Skin of body (tissue), 2 donors: Measurements from ENCODE around the gene ITPKB. TPM values are rescaled to one million over a fixed set of nuclear protein-coding genes. Genes with fewer than 3 reads are reported as not detected.
"Not testable (repeated sequence)": the region's sequence is repeated elsewhere in the genome, so short reads cannot be mapped to it uniquely, and the experiment has no call there.

Experiments used
- DNase-seq: peaks from one replicate; lab custom pipeline; 2025; lab: John Stamatoyannopoulos, UW
- total RNA-seq: library from RNA; depleted of rRNA; stranded (reverse); fragments of >200 nt; gene quantifications from one replicate; pipeline ENCODE4 v1.2.3, GENCODE V29; 2014

ITPKB gene
- total RNA-seq, 1 donor from 2014 or later, result 30.1 TPM

DNA sequence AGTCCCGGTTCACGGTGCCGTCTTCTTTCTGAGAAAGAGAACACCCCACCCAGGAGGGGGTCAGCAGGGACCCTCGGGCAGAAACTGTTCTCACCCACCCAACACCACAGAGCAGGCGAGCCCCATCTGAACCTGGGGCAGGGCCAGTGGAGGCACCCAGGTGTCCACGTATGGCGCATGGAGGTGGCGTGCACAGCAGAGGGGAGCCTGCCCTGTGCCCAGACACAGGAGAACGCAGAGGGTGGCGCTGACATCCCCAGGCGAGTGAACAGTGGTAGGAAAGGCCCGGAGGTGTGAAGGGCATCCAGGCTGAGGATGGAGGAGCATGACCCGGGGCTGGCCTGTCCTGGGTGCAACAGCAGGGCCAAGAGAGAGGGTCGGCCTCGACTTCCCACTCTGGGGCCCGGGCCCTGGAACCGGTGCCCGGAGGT lies 99.4 kb downstream of the ITPKB start:
- no peak for DNase-seq

DNA sequence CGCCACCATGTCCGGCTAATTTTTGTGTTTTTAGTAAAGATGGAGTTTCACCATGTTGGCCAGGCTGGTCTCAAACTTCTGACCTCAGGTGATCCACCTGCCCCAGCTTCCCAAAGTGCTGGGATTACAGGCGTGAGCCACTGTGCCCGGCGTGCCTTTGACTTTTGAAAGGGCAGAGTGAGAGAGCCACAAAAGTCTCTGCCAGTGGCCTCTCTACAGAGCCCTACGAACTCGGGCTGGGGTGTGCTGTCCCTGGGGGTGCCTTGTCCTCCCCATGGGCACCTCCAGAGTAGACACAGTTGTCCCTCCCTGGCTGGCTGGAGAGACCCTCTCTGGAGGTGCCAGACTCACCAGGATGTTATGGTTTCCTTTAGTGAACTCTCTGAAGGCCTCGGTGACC lies 99.9 kb downstream of the ITPKB start:
- not testable (repeated sequence) for DNase-seq

DNA sequence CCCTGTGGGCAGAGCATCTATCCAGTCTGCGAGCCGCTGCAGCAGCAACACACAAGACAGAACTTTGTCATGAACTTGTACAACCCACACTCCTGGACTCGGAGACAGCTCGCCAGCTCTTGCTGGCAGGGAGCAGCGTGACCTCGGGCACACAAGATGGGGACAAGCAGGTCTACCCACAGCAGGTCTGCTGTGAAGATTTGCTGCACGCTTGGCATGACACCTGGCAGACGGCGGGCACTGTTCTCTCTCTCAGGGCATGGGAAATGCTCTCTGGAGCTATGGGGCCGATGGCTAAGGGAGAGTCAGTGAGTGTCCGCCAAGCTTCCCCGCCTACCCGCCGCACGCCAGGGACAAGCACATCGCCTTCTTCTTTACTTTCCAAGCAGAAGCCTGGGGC lies 100.5 kb downstream of the ITPKB start:
- no peak for DNase-seq

DNA sequence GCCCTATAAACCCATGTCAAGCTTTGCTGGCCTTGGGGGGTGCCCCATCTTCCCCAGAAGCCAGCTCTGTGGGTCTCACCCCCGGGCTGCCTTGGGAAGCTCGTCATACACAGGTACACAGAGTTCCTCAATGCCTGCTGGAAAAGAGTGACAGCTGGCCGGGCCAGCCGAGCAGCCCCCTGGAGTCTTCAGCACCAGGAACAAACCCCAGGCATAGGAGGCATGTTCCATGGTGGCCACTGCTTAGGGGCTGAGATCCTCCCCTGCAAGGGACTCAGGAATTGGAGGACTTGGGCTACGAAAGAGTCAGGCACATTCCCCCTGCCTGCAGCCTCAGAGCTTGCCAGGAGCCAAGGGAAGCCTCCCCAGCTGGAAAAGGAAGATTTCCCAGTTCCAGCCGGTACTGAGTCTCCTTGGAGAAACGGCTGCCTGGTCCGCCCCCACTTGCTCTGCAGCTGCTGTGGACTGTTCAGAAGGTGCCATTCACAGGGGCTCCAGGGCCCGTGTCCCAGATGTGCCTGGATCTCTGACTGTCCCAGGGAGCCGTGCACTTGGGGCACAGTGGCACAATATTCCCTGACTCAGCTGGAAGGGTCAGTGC lies 101.0 kb downstream of the ITPKB start:
- DNase-seq, result no peak

DNA sequence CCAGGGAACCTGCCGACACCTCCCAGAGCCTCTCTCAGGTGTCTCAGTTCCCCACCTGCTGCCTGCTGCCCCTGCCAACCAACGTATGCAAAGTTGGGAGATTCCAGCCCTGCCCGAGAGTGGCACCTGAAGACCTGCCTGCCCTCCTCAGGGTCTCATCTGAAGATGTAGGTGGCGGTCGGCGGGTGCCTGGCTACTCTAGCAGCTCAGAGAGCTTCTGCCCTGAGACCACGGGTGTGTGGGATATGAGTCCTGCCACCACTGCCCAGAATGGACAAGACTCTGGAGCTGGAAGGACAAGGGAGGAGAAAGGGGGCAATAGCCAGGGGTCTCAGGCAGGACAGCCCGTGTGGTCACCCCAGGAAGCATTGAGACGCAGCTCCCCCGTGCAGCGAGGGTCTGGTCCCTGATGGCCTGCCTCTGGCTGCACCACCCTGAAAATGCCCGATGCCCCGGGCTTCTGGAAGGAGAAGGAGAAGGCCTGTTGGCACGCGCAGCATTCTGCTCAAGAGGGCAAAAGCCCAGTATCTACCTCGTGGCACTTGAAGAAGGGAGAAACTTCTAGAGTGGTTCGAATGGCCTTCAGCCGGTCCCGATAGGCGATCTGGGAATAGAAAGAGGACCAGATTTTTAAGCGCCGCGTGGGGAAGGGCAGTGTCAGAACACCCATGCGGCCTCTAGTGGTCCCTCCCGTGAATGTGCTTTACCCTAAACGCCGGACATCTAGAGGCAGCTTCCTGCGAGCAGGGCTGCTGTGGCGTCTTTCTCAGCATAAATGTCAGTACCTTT lies 101.7 kb downstream of the ITPKB start:
- DNase-seq, result no peak

DNA sequence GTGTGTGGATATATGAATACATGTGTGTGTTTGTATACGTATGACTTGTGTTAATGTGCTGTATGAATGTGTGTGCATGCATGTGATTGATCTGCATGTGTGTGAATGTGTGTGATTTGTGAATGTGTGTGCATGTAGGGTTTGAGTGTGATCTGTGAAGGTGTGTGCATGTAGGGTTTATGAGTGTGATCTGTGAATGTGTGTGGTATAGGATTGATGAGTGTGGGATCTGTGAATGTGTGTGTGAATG lies 102.3 kb downstream of the ITPKB start:
- DNase-seq, result no peak

DNA sequence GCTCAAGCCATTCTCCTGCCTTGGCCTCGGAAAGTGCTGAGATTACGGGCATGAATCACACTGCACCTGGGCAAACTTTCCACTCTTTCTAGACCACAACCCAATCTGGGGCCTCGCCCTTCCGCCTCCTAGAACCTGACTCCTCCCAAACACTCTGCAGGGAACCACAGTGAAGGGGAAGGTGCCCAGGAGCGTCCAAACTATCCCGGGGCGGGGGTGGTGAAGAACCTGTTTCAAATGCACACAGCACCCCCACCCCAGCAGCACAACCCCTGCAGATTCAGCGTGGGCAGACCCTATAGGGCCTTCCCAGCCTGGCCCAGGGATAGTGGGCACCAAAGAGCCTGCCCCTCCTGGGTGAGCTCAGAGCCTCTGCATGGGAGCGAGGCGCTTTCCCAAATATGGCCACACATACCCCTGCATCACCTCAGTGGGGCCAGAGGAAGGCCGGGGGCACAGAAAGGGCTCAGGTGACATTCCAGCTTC lies 103.6 kb downstream of the ITPKB start:
- DNase-seq, result no peak

DNA sequence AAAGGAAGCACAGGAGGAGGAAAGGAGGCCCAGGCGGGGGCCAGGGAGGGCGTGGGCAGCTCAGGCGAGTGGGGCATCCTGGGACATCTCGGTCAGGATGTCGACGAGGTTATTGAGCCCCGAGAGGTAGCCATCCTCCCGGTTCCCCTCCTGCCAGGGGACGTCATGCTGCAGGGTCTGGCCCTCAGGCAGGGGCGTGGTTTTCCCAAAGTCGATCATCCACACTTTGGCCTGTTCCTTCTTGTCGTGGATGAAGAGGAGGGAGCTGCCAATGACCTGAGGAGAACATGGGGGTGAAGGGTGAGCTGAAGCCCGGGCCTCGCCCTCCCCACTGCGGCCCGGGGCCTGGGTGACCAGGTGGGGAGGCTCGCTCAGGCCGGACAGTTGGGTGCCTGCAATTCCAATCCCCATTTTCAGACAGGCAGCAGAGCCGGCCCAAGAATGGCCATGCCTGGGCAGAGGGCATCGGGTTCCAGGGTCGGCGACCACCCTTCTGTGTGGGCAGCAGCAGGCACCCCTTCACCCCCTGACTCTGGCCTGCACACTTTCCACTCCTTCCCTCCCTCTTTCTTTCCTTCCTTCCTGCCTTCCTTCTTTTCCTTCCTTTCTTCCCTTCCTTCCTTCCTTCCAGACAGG lies 104.4 kb downstream of the ITPKB start:
- no peak for DNase-seq

DNA sequence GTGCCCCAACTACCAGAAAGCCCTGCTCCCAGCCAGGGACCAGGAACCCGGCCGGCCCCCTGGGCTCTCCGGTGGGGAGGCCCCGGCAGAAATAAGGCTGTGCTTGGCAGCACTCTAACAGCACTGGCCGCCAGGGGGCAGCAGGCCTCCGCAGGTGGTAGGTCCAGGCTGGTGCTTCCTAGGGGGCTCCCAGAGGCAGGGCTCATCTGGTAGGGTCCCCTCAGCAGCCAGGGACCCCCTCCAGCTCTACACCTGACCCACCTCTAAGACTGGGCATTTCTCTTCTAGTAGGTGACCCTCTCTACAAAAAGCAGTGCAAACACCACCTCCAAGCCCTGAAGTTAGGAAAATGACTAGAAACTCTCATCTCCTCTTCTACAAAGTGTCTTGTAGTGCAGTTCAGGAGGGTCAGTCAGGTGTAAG lies 104.9 kb downstream of the ITPKB start:
- peak; percentile 34 for DNase-seq

DNA sequence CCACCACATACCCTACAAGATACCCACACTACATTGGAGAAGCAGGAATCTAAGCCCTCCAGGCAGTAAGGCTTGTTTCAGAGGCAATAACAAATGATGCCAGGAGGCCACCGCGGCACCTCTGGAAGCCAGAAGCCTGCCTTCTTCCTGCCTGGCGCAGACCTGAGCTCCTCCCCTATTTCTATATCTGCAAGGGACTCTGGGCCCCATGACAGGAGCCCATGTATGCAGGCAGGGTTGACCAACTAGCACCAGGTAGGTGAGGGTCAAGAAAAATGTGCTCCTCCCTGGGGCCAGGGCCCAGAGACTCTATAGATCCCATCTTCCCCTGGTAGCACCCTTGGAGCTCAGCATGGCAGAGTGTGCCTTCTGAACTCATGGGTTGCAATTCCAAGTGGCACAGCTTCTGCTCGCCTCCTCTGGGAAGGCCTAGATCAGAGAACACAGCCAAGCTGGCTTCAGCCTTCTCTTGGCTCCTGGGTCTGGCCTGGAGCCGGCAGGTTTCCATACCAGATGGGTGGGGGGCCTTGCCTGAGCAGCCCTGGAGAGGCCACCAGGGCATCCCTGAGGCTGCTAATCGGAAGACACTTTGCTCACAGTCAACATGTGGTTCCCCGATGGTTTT lies 105.4 kb downstream of the ITPKB start:
- DNase-seq, result no peak

DNA sequence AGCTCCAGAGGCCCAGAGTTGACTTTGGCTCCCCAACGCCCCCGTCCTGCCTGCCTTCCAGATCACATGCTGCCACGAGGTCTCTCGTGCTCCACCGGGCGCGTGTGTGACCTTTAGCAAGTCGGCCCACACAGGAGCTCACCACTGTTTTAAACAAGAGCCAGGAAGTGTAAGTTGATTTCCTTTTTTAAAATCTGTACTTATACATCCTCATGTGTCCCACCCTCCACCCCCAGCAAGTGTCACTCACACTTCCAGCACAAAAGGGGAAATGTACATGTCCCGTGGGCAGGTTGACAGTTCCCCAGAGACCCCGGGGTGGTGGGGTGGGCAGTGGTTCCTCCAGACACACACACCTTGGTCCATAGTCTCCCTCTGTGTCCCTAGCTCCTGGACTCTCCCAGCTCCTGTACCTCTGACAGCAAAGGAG lies 106.1 kb downstream of the ITPKB start:
- DNase-seq, result no peak

DNA sequence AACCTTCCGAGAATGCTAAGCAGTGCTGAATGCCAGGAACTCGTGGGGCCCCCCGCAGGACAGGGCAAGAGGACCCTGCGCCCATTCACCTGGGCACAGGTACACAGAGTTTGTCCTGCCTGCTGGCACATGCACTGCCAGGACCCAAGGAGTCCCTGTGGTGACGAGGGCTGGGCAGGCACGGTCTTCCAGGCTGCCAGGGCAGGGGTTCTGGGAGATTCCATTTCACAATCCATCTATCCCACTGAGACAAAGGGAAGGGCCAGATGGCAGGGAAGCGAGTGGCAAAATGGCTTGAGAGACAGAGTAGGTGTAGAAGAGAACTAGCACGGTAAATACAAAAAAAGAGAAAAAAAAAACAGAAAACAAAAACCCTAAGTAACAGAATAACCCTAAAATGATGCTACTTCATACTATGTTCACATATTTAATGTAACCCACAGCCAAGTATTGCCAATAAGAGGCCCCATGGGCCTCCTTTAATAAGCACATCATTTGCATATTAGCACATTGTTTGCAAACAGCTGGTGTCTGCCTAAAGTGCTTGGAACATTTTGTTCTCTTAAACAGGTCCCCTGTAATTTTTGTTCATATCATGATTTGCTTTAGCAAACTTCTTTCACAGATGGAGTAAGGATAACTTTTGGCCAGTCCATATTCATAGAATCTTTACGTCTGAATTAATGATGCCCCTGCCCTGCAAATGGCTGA lies 106.8 kb downstream of the ITPKB start:
- peak; percentile 22 for DNase-seq

DNA sequence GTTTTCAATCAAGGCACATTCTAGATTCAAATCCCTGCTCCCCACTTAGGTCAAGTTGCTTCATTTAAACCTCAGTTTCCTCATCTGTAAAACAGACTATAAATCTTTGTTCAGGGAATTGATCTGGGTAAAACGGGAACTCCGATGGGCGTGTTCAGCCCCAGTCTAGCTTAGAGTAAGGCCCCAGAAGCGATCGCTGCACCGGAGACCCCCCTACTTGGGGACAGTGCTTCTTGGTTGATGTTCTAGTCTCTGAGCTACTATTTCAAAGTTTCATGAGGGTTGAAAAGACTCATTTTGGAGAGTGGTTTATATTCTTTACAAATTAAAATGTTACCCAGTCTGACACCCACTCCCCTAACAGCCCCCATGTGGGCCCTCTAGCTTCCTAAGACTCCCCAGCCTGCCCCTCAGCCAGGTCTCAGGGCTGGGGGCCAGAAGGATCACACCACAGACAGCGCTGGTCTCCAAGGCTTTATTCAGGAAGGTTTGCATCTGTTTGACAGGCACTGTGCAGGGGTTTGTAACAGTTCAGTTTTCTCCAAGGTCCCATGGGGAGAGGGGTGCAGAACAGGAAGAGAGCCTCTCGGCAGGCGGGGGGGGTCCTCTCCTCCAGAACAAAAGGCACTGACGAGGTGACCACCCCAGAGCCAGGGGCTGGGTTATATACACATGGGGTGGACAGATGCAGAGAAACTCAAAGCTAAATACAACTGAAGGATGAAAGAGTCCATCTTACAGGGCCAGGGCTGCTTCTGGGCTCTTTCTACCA lies 107.7 kb downstream of the ITPKB start:
- no peak for DNase-seq

DNA sequence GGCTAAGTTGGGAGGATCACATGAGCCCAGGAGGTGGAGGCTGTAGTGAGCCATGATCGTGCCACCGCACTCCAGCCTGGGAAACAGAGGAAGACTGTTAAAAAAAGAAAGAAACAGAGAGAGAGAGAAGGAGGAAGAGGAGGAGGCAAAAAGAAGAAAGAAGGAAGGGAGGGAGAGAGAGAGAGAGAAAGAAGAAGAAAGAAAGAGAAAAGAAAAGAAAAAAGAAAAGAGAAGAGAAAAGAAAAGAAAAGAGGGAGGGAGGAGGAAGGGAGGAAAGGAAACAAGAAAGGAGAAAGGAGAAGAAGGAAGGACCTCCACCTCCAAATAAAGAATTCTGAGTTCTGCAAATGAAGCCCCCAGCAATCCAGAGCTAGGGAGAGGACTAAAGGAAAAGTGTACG lies 108.5 kb downstream of the ITPKB start:
- DNase-seq, result no peak

DNA sequence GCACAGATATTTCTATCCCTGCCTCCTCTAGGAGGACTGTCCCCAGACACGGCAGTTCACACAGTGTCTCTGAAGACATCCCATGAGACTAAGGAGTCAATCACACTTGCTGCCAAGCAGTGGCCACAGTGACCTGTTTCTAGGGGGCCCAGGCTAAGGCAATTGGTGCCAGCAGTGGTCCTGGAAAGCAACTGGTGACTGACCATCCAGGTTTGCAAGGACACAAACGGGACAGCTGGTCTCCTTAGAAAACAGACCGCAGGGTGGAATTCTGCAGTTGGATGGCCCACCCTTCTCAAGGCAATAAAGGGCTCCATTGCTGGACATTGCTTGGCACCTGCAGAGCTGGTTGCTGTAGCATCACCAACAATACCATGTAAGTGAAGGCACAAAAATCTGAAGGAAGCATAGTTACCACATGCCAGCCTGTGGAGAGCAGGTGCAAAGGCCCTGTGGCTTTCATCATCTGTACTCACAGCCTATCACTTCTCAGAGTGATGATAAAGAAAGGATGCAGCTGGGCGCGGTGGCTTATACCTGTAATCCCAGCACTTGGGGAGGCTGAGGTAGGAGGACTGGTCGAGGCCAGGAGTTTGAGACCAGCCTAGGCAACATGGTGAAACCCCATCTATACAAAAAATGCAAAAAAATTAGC lies 109.1 kb downstream of the ITPKB start:
- DNase-seq, result no peak

DNA sequence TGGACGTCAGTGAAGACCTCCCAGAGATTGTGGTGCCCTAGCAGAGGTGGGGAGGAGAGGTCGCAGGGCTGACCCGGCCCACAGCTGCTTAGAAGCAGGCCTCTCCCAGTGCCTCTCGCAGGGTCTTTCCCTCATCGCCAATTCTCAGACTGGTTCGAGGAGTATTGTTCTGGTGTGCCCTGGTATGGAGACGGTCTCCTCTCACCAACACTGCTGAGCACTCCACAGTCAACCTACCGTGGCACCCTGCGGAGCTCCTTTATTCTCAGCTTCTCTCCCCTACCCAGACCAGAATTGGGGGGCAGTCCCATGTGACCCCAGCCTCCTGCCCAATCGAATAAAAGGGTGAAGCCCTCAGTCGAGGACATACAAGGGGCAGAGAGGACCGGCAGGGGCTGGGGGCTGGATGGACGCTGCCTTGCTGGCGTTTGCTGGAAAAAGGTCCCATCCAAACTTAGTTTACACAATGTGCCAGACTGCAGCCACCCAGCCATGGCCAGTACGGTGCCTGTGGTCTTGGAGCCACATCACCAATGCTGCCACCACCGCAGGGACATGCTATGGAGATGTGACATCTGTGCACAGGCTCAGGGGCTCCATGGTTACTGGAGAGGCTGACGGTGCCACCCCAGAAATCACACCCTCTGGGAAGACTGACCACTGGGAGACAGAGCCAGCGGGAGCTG lies 109.7 kb downstream of the ITPKB start:
- no peak for DNase-seq

DNA sequence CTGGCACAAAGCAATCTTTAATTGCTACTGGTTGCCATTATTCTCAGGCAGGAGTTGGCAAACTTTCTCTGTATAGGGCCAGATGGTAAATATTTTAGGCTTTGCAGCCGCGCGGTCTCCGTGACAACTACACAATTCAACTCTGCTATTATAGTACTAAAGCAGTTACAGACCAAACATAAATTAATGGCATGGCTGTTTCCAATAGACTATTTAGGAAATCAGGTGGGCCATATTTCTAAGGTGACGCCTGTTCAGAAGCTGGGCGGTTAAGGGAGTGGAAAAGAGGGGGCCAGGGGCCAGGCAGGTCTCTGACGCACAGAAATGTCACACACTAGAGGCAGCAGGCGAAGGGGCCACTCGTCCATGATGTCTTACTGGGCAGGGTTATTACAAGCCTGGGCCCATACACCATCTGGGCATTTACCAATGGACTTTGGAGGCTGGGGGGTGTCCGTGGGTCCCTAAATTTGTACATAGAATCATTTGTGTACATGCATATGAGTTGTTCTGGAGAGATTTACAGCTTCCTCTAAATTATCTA lies 110.4 kb downstream of the ITPKB start:
- DNase-seq, result peak; percentile 10

DNA sequence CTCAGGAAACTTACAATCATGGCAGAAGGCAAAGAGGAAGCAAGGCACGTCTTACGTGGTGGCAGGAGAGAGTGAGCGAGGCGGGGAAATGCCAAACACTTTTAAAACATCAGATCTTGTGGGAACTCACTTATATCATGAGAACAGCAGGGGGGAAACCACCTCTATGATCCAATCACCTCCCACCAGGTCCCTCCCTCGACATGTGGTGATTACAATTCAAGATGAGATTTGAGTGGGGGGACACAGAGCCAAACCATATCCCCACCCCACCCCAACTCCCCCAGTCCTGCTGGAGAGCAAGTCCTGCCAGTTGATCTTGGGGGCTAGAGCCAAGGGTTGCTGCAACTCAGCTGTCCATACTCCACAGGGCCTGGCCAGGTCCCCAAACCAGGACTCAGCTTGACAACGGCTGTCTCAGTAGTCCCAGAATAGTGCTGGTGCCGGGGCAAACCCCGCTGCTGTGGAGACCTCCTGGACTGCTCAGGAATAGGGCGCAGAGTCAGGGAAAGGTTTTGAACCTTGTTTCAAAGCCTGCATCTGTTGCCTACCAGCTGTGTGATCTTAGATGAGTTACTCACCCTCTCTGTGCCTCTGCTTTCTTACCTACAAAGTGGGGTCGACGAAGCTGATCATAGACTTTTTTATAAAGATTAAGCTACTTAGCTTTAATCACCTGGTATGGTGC lies 111.0 kb downstream of the ITPKB start:
- no peak for DNase-seq
